Liver (tissue), 9 donors: ENCODE measurements around the gene ST3GAL5. TPM values are rescaled to one million over a fixed set of nuclear protein-coding genes. Genes with fewer than 3 reads are reported as not detected.

Source experiments
- DNase-seq: peaks from one replicate; pipeline ENCODE4 v3.0.0-alpha.2; 2017; ENCODE audit warnings: low spot score
- H3K27ac ChIP-seq, 2 donors: one replicate each; pipeline ENCODE4 v1.7.0; 2013; ENCODE audit warnings: inconsistent platforms in 2 of 2, low read length in 2 of 2, control low read depth in 1 of 2, low read depth in 1 of 2, mild to moderate bottlenecking in 1 of 2
- H3K27me3 ChIP-seq, 4 donors: one replicate each; pipeline versions ENCODE4 v1.6.1 to v1.7.0; 2013; ENCODE audit warnings: low read length in 3 of 4, inconsistent platforms in 1 of 4, mild to moderate bottlenecking in 1 of 4, moderate library complexity in 1 of 4; ENCODE audit not compliant: control insufficient read depth in 4 of 4, insufficient read depth in 4 of 4
- H3K36me3 ChIP-seq, 4 donors: one replicate each; pipeline versions ENCODE4 v1.6.1 to v1.7.0; 2013; ENCODE audit warnings: low read length in 3 of 4, mild to moderate bottlenecking in 3 of 4, low read depth in 1 of 4, moderate library complexity in 1 of 4; ENCODE audit not compliant: control insufficient read depth in 4 of 4, insufficient read depth in 3 of 4
- H3K4me1 ChIP-seq, 4 donors: one replicate each; pipeline versions ENCODE4 v1.6.1 to v1.7.0; 2013; ENCODE audit warnings: low read length in 3 of 4, mild to moderate bottlenecking in 3 of 4, moderate library complexity in 1 of 4; ENCODE audit not compliant: control insufficient read depth in 4 of 4, insufficient read depth in 4 of 4
- H3K4me3 ChIP-seq, 3 donors: one replicate each; pipeline versions ENCODE4 v1.6.1 to v1.7.0; 2013; ENCODE audit warnings: low read length in 3 of 3, control low read depth in 1 of 3, low read depth in 1 of 3, mild to moderate bottlenecking in 1 of 3
- H3K9ac ChIP-seq, 2 donors: one replicate each; pipeline ENCODE4 v1.7.0; 2013; ENCODE audit warnings: low read length in 2 of 2, mild to moderate bottlenecking in 2 of 2, moderate library complexity in 2 of 2, control low read depth in 1 of 2, low read depth in 1 of 2
- H3K9me3 ChIP-seq, 4 donors: one replicate each; pipeline versions ENCODE4 v1.6.1 to v1.7.0; 2013; ENCODE audit warnings: low read length in 3 of 4; ENCODE audit not compliant: control insufficient read depth in 4 of 4
- ATF3 ChIP-seq: IDR thresholded peaks from 2 replicates; pipeline ENCODE4 v1.6.1; 2016; ENCODE audit warnings: antibody characterized with exemption
- EGR1 ChIP-seq, 2 donors: IDR thresholded peaks; 2 replicates each; pipeline ENCODE4 v1.6.1; 2016 to 2018; ENCODE audit warnings: antibody characterized with exemption in 2 of 2, low read depth in 2 of 2
- FOXA2 ChIP-seq: IDR thresholded peaks from 2 replicates; pipeline ENCODE4 v1.6.1; 2016; ENCODE audit warnings: antibody characterized with exemption
- GABPA ChIP-seq, 2 donors: IDR thresholded peaks in 1 of 2; conservative IDR thresholded peaks in 1 of 2; 2 replicates each; pipeline ENCODE4 v1.6.1; 2016; ENCODE audit warnings: antibody characterized with exemption in 2 of 2, mild to moderate bottlenecking in 1 of 2, moderate library complexity in 1 of 2
- HNF4A ChIP-seq, 2 donors: conservative IDR thresholded peaks; 2 replicates each; pipeline ENCODE4 v1.6.1; 2016; ENCODE audit warnings: antibody characterized with exemption in 2 of 2, mild to moderate bottlenecking in 2 of 2
- HNF4G ChIP-seq: IDR thresholded peaks from 2 replicates; pipeline ENCODE4 v1.6.1; 2016; ENCODE audit warnings: antibody characterized with exemption
- JUND ChIP-seq, 2 donors: IDR thresholded peaks; 2 replicates each; pipeline ENCODE4 v1.6.1; 2016; ENCODE audit warnings: antibody characterized with exemption in 2 of 2
- NR2F2 ChIP-seq: IDR thresholded peaks from 2 replicates; pipeline ENCODE4 v1.6.1; 2016; ENCODE audit warnings: antibody characterized with exemption
- RAD21 ChIP-seq, 2 donors: IDR thresholded peaks; 2 replicates each; pipeline ENCODE4 v1.6.1; 2016; ENCODE audit warnings: antibody characterized with exemption in 2 of 2, mild to moderate bottlenecking in 2 of 2
- REST ChIP-seq: IDR thresholded peaks from 2 replicates; pipeline ENCODE4 v1.6.1; 2016; ENCODE audit warnings: antibody characterized with exemption, mild to moderate bottlenecking
- RXRA ChIP-seq, 2 donors: IDR thresholded peaks; 2 replicates each; pipeline ENCODE4 v1.6.1; 2017 to 2018; ENCODE audit warnings: antibody characterized with exemption in 2 of 2, mild to moderate bottlenecking in 1 of 2
- SP1 ChIP-seq: IDR thresholded peaks from 2 replicates; pipeline ENCODE4 v1.6.1; 2018; ENCODE audit warnings: antibody characterized with exemption, mild to moderate bottlenecking
- TAF1 ChIP-seq: conservative IDR thresholded peaks from 2 replicates; pipeline ENCODE4 v1.6.1; 2016; ENCODE audit warnings: antibody characterized with exemption, mild to moderate bottlenecking
- WGBS: extraction: QIAGEN DNeasy Blood & Tissue Kit; methylation state at CpG from one replicate; pipeline ENCODE4 v1.1.7; 2013; 5-methylcytosine and 5-hydroxymethylcytosine counted together
- polyA plus RNA-seq, 2 donors: library from polyadenylated mRNA; stranded (reverse) in 1 of 2; unstranded in 1 of 2; fragments of 200-250 nt in 1 of 2; fragments of >200 nt in 1 of 2; fragmentation: Nextera tagmentation in 1 of 2; extraction: Ambion mirVana in 1 of 2; gene quantifications; one replicate each; pipeline versions ENCODE4 v1.2.1 to v1.2.3, GENCODE V29; 2013 to 2015
- total RNA-seq, 2 donors: library from RNA; depleted of rRNA; stranded (reverse); fragments of >200 nt; gene quantifications; one replicate each; pipeline ENCODE4 v1.2.3, GENCODE V29; 2014
- TF ChIP-seq, protein P1 (sequence below): IDR thresholded peaks from 2 replicates; pipeline ENCODE4 v1.6.1; 2016; ENCODE audit warnings: antibody characterized with exemption
- TF ChIP-seq, protein P2 (sequence below): fragments of 150-350 bp; IDR thresholded peaks from 2 replicates; pipeline ENCODE4 v1.5.1; 2017; ENCODE audit warnings: improper control_type of control experiment, low read depth, low read length; ENCODE audit not compliant: missing input control
- donor health status: healthy.
- donor health status: healthy.
- donor health status: healthy.
- donor health status: healthy.
- donor health status: healthy.

ST3GAL5 gene
- total and polyA plus RNA-seq, 4 donors: 4.5 to 17.0 (median 9.0) TPM

GRCh38 chr2:85906748-85907147 is 18.0 kb upstream of the ST3GAL5 start:
- 95% methylated on average over 3 of the region's 3 CpGs for WGBS
- no peak for DNase-seq
- Histone ChIP-seq H3K36me3 (no peaks in the 10 kb centered on the region), H3K4me1 (peaks cover 1 to 8% (median 4%) of the 10 kb centered on the region in 4 donors), H3K4me3 (no peak overlapping the region), H3K9me3 (no peaks in the 10 kb centered on the region), H3K27ac (no peak overlapping the region), H3K27me3 (no peaks in the 10 kb centered on the region), H3K9ac (no peak overlapping the region)
- TF ChIP-seq SP1 (no peak), GABPA (IDR thresholded peaks at IDR 0.05 in 1 of 2, conservative IDR thresholded peaks at IDR 0.05 in 1 of 2) (no peak), EGR1 (IDR thresholded peaks at IDR 0.05; ENCODE audit: low read depth in 2 of 2) (no peak), REST (no peak), FOXA2 (no peak)

DNA sequence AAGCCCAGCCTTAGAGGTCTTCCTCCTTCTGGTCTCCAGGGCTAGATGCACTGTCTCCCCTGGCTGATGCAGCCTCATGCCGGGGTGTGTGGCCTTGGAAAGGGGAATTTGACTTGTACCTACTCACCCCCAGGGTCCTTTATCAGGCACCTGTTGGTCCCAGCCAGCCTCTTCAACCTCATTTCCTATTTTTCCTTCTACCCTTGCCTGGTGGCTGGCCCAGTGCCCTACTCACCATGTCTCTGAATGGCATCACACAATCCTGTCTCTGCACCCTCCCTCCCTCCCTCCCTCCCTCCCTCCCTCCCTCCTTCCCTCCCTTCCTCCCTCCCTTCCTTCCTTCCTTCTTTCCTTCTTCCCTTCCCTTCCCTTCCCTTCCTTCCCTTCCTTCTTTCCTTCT is 17.1 kb upstream of the ST3GAL5 start:
- TF ChIP-seq FOXA2: no peak
- no peak for TF ChIP-seq HNF4A (conservative IDR thresholded peaks at IDR 0.05)
- no peak for TF ChIP-seq JUND (IDR thresholded peaks at IDR 0.05)
- TF ChIP-seq SP1: no peak
- TF ChIP-seq NR2F2: no peak
- TF ChIP-seq RAD21 (IDR thresholded peaks at IDR 0.05): no peak
- no peak for TF ChIP-seq GABPA (IDR thresholded peaks at IDR 0.05 in 1 of 2, conservative IDR thresholded peaks at IDR 0.05 in 1 of 2)
- no peak for TF ChIP-seq TAF1
- TF ChIP-seq, protein P1, sequence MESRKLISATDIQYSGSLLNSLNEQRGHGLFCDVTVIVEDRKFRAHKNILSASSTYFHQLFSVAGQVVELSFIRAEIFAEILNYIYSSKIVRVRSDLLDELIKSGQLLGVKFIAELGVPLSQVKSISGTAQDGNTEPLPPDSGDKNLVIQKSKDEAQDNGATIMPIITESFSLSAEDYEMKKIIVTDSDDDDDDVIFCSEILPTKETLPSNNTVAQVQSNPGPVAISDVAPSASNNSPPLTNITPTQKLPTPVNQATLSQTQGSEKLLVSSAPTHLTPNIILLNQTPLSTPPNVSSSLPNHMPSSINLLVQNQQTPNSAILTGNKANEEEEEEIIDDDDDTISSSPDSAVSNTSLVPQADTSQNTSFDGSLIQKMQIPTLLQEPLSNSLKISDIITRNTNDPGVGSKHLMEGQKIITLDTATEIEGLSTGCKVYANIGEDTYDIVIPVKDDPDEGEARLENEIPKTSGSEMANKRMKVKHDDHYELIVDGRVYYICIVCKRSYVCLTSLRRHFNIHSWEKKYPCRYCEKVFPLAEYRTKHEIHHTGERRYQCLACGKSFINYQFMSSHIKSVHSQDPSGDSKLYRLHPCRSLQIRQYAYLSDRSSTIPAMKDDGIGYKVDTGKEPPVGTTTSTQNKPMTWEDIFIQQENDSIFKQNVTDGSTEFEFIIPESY: no peak
- TF ChIP-seq ATF3: no peak
- TF ChIP-seq EGR1 (IDR thresholded peaks at IDR 0.05; ENCODE audit: low read depth in 2 of 2): no peak
- no peak for TF ChIP-seq HNF4G
- Histone ChIP-seq H3K4me1 (peaks cover 1 to 8% (median 4%) of the 10 kb centered on the region in 4 donors), H3K36me3 (no peaks in the 10 kb centered on the region), H3K4me3 (no peak overlapping the region), H3K27ac (no peak overlapping the region), H3K27me3 (no peaks in the 10 kb centered on the region), H3K9ac (no peak overlapping the region), H3K9me3 (no peaks in the 10 kb centered on the region)
- DNase-seq: no peak
- WGBS: 96% methylated on average over 1 of the region's 1 CpG

- WGBS: 70% methylated on average over 4 of the region's 4 CpGs
- no peak for DNase-seq
Measured at GRCh38 chr2:85905187-85905666, 16.4 kb upstream of the ST3GAL5 start.

More at GRCh38 chr2:85905187-85905666, 16.4 kb upstream of the ST3GAL5 start:
- H3K9me3 ChIP-seq: no peaks in the 10 kb centered on the region
- TF ChIP-seq FOXA2: no peak
- no peak for TF ChIP-seq EGR1 (IDR thresholded peaks at IDR 0.05; ENCODE audit: low read depth in 2 of 2)
- TF ChIP-seq JUND (IDR thresholded peaks at IDR 0.05): no peak
- no peak for TF ChIP-seq ATF3
- TF ChIP-seq, protein P2, sequence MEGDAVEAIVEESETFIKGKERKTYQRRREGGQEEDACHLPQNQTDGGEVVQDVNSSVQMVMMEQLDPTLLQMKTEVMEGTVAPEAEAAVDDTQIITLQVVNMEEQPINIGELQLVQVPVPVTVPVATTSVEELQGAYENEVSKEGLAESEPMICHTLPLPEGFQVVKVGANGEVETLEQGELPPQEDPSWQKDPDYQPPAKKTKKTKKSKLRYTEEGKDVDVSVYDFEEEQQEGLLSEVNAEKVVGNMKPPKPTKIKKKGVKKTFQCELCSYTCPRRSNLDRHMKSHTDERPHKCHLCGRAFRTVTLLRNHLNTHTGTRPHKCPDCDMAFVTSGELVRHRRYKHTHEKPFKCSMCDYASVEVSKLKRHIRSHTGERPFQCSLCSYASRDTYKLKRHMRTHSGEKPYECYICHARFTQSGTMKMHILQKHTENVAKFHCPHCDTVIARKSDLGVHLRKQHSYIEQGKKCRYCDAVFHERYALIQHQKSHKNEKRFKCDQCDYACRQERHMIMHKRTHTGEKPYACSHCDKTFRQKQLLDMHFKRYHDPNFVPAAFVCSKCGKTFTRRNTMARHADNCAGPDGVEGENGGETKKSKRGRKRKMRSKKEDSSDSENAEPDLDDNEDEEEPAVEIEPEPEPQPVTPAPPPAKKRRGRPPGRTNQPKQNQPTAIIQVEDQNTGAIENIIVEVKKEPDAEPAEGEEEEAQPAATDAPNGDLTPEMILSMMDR: no peak
- no peak for TF ChIP-seq RAD21 (IDR thresholded peaks at IDR 0.05)
- no peak for TF ChIP-seq RXRA (IDR thresholded peaks at IDR 0.05)
- no peak for TF ChIP-seq TAF1
- TF ChIP-seq, protein P1: no peak
- no peaks in the 10 kb centered on the region for H3K27me3 ChIP-seq
- H3K4me1 ChIP-seq: peaks cover 0 to 2% (median 0%) of the 10 kb centered on the region in 4 donors
- H3K36me3 ChIP-seq: no peaks in the 10 kb centered on the region
- no peak overlapping the region for H3K9ac ChIP-seq
- no peak overlapping the region for H3K27ac ChIP-seq
- no peak overlapping the region for H3K4me3 ChIP-seq
